ENCODE results near the gene EPB41L4A.
"Not testable (repeated sequence)": the region's sequence is repeated elsewhere in the genome, so short reads cannot be mapped to it uniquely, and the experiment has no call there.

EPB41L4A gene

GRCh38 chr5:112373885-112374284 is 45.2 kb downstream of the EPB41L4A start:
- Mint-ChIP-seq H3K27me3 (ENCODE audit: low read depth) (no peaks in the 10 kb centered on the region), H3K27ac (no peak overlapping the region), H3K4me1 (no peaks in the 10 kb centered on the region), H3K9me3 (no peaks in the 10 kb centered on the region), H3K36me3 (ENCODE audit: low read depth) (no peaks in the 10 kb centered on the region), H3K4me3 (no peak overlapping the region)
- no peak for TF ChIP-seq CTCF (IDR thresholded peaks at IDR 0.05; ENCODE audit: unreplicated experiment in 3 of 3)

- H3K36me3 Mint-ChIP-seq (ENCODE audit: low read depth), result no peaks in the 10 kb centered on the region
- H3K4me3 Mint-ChIP-seq, result no peak overlapping the region
- no peaks in the 10 kb centered on the region for H3K27me3 Mint-ChIP-seq (ENCODE audit: low read depth)
- no peaks in the 10 kb centered on the region for H3K4me1 Mint-ChIP-seq
- no peaks in the 10 kb centered on the region for H3K9me3 Mint-ChIP-seq
- no peak for TF ChIP-seq CTCF (IDR thresholded peaks at IDR 0.05; ENCODE audit: unreplicated experiment in 3 of 3)
- H3K27ac Mint-ChIP-seq, result no peak overlapping the region
Observed at GRCh38 chr5:112372543-112372942, 46.5 kb downstream of the EPB41L4A start.

GRCh38 chr5:112371067-112371466 is 48.0 kb downstream of the EPB41L4A start:
- Mint-ChIP-seq H3K4me3 (no peak overlapping the region), H3K9me3 (no peaks in the 10 kb centered on the region), H3K36me3 (ENCODE audit: low read depth) (no peaks in the 10 kb centered on the region), H3K27me3 (ENCODE audit: low read depth) (no peaks in the 10 kb centered on the region), H3K4me1 (no peaks in the 10 kb centered on the region), H3K27ac (no peak overlapping the region)
- no peak for TF ChIP-seq CTCF (IDR thresholded peaks at IDR 0.05; ENCODE audit: unreplicated experiment in 3 of 3)

- TF ChIP-seq CTCF (IDR thresholded peaks at IDR 0.05; ENCODE audit: unreplicated experiment in 3 of 3), result no peak
- no peaks in the 10 kb centered on the region for H3K27me3 Mint-ChIP-seq (ENCODE audit: low read depth)
- H3K36me3 Mint-ChIP-seq (ENCODE audit: low read depth), result no peaks in the 10 kb centered on the region
Observed at GRCh38 chr5:112367400-112367799, 51.7 kb downstream of the EPB41L4A start.

GRCh38 chr5:112366987-112367386 is 52.1 kb downstream of the EPB41L4A start:
- Mint-ChIP-seq H3K4me3 (no peak overlapping the region), H3K9me3 (no peaks in the 10 kb centered on the region), H3K27me3 (ENCODE audit: low read depth) (no peaks in the 10 kb centered on the region), H3K4me1 (no peaks in the 10 kb centered on the region), H3K36me3 (ENCODE audit: low read depth) (no peaks in the 10 kb centered on the region), H3K27ac (no peak overlapping the region)
- TF ChIP-seq CTCF (IDR thresholded peaks at IDR 0.05; ENCODE audit: unreplicated experiment in 3 of 3), result no peak

More at GRCh38 chr5:112367400-112367799, 51.7 kb downstream of the EPB41L4A start:
- no peak overlapping the region for H3K4me3 Mint-ChIP-seq
- H3K27ac Mint-ChIP-seq, result no peak overlapping the region
- no peaks in the 10 kb centered on the region for H3K9me3 Mint-ChIP-seq
- no peaks in the 10 kb centered on the region for H3K4me1 Mint-ChIP-seq

- H3K27me3 Mint-ChIP-seq (ENCODE audit: low read depth); H3K27ac Mint-ChIP-seq; H3K4me3 Mint-ChIP-seq; H3K4me1 Mint-ChIP-seq; H3K9me3 Mint-ChIP-seq; H3K36me3 Mint-ChIP-seq (ENCODE audit: low read depth): not testable (repeated sequence)
Observed at GRCh38 chr5:112360740-112361139, 58.3 kb downstream of the EPB41L4A start.
